IPS-15b (cell line): Measurements from ENCODE around the gene CELF2.
A peak's percentile ranks its signal among the peaks of the same experiment; 100 is the strongest.

Source experiments
- H3K27me3 ChIP-seq: one replicate; pipeline ENCODE4 v1.6.1; 2013; ENCODE audit warnings: low read length; ENCODE audit not compliant: control insufficient read depth, insufficient read depth
- H3K36me3 ChIP-seq: one replicate; pipeline ENCODE4 v1.6.1; 2013; ENCODE audit warnings: low read length; ENCODE audit not compliant: control insufficient read depth, insufficient read depth
- H3K4me1 ChIP-seq: one replicate; pipeline ENCODE4 v1.6.1; 2013; ENCODE audit warnings: mild to moderate bottlenecking, low read length; ENCODE audit not compliant: control insufficient read depth, insufficient read depth
- H3K4me3 ChIP-seq: one replicate; pipeline ENCODE4 v1.5.1; 2013; ENCODE audit warnings: low read depth, low read length
- H3K9ac ChIP-seq: one replicate; pipeline ENCODE4 v1.6.1; 2013; ENCODE audit warnings: low read depth, mild to moderate bottlenecking, low read length
- H3K9me3 ChIP-seq: one replicate; pipeline ENCODE4 v1.6.1; 2013; ENCODE audit warnings: mild to moderate bottlenecking, low read length; ENCODE audit not compliant: control insufficient read depth, insufficient read depth

The CELF2 gene

DNA sequence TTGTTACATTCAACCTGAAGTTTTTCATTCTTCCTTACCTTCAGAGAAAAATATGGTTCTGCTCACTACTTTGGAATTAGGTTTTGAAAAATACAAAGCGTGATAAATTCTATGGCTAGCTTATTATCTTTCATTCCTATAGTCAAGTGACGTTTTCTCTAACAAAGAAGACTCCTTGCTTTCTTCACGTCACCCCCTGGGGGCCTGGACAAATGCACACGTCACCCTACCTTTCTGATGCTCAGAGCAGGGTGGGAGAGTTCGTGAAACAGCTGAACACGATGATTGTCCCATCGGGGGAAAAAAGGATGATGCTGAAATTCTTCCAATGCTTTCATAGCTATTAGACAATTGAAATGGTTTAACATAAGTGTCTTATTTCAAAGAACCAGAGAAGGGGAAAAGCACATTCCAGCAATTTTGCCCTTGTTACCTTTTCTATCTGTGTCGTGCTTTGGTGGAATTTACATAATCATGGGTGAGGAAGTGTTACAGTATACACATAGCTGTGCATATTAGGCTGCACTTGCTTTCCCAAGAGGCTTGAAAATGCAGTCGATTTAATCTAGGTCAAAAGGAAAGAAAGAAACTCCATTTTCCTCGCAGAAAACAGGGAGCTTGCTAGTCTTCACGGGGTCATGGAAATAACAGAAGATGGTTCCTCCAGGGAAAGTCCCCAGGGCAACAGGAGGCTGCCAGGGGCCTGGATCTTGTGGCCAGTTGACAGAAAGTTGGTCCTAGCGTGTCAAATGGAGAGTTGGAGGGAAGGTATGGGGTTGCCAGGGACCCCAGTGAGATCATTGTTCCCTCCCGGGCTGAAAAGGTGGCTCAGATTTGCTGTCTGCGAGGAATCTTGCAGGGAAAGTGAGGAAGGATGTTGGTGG lies 189.2 kb downstream of the CELF2 start:
- Histone ChIP-seq H3K4me1 (peaks cover 19% of the 10 kb centered on the region), H3K9me3 (no peaks in the 10 kb centered on the region), H3K4me3 (no peak overlapping the region), H3K27me3 (no peaks in the 10 kb centered on the region), H3K36me3 (no peaks in the 10 kb centered on the region), H3K9ac (no peak overlapping the region)

DNA sequence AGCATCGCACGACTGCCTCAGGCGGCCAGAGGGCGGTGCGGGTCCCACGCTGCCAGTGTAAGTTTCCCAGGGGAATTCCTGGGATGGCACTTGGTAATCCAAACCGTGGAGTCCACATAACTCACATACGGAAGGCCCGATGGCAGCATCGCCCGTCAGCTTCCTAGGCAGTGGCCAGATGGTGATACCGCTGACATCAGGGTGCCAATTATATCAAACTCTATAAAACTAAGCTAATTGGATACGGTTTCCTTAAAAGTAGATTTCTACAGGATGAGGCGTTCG lies 189.8 kb downstream of the CELF2 start:
- H3K36me3 ChIP-seq = no peaks in the 10 kb centered on the region
- no peak overlapping the region for H3K9ac ChIP-seq
- H3K4me3 ChIP-seq = no peak overlapping the region
- no peaks in the 10 kb centered on the region for H3K9me3 ChIP-seq
- H3K4me1 ChIP-seq = peaks cover 19% of the 10 kb centered on the region
- H3K27me3 ChIP-seq = no peaks in the 10 kb centered on the region

DNA sequence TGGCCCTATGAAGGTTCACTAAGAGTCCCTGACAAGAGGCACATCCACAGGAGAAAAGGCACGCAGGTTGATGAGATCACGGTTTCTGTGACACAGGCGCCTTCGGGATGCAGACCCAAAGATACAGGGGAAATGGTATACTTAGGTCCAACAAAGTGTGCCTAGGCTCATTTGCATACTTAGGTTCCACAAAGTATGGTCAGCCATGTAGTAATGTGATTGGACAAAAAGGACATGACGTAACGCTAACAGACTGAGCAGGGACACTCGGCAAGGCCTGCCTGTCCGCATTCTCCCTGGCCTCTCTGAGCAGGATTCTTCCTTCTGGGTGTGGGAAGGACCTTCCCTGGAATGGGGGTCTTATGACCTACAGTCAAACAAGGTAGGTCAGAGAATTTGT lies 190.6 kb downstream of the CELF2 start:
- H3K4me3 ChIP-seq = no peak overlapping the region
- peaks cover 19% of the 10 kb centered on the region for H3K4me1 ChIP-seq
- no peak overlapping the region for H3K9ac ChIP-seq
- H3K9me3 ChIP-seq = no peaks in the 10 kb centered on the region
- no peaks in the 10 kb centered on the region for H3K36me3 ChIP-seq
- no peaks in the 10 kb centered on the region for H3K27me3 ChIP-seq

DNA sequence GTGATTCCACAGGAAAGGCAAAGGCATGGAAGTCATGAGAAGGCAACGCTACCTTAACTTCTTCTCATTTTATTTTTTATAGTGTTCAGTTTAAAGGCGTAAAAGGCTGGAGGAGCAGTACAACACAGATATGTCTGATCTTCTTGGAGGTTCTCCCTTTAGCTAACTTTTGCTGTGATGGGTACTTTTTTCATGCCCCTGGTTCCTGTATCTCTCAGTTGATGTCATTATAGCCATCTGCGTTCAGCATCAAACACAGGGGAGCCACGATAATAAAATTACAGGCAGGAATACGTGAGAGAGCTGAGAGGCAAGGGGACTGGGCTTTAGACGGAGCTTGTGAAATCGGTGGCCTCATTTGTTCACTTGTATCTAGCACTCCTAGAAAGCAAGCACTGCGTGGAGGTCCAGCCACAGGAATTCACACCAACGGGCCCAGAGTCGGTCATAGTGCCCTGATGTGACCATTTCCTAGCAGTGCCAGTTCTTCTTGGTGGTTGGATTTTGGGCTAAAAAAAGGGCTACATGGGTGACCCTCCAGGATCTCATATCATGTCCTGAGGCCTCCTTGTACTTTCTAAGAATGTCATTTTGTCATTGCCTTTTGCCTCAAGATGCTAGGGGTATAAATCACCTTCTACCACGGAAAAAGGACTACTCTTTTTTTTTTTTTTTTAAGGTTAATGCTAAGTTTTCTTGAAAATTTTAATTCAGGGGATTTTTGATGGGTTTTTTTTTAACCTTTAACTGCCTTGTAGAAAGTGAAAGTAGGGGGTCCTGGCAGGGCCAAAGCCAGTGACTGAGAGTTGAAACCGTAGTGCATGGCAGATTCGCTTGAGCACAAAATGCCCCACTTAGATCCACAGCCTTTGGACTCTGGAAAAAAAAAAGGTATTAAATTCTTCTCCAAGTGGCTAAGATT lies 191.5 kb downstream of the CELF2 start:
- Histone ChIP-seq H3K4me3 (no peak overlapping the region), H3K9ac (no peak overlapping the region), H3K36me3 (no peaks in the 10 kb centered on the region), H3K4me1 (peaks cover 19% of the 10 kb centered on the region), H3K27me3 (no peaks in the 10 kb centered on the region), H3K9me3 (no peaks in the 10 kb centered on the region)

DNA sequence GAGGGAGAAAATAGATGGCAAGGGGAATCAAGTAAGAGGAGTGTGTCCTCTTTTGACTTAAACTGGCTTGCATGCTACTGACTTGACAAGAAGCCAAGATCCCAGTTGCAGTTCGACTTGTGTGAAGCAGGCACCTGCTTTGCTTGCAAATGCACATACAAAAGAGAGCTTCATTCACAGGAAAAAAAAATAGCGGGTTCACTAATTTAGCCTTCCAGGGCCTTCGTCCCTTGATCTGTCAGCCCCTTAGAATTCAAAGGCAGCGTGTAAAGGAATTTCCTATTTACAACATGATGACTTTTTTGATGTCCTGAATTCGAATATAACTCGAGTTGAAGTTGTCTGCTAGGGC lies 192.1 kb downstream of the CELF2 start:
- Histone ChIP-seq H3K27me3 (no peaks in the 10 kb centered on the region), H3K36me3 (no peaks in the 10 kb centered on the region), H3K4me1 (peaks cover 15% of the 10 kb centered on the region), H3K9me3 (no peaks in the 10 kb centered on the region), H3K9ac (no peak overlapping the region), H3K4me3 (no peak overlapping the region)

DNA sequence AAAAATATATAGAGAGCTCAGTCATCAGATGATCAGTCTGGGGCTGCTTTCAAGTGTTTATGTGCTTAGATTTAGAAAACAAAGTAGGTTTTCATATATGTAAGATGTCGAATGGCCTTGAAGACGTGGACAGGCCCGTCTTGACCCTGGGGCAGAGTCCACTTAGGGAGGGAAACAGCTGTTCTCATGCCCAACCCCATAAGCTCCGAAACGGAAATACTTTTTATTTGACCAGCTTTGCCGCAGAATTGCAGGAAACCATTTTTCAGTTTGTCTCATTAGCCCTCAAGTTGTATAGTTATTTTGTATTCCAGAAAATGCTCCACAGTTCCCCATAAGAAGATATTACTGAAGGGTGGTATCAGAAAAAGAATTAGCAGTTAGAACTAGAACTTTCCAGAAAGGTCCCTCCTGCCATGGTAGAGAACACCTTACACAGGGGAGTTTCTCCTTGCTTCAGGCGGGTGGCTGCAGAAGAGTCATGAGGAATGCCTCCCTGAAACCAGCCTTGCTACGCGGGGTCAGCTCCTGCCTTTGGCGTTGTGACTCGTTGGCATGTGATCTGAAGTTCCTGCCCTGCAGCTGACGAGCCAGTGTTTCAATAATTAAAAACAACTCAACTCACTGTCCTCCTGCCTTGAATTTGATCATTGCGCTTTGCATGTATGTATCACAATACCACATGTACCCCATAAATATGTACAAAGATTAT lies 192.7 kb downstream of the CELF2 start:
- Histone ChIP-seq H3K9me3 (no peaks in the 10 kb centered on the region), H3K9ac (no peak overlapping the region), H3K36me3 (no peaks in the 10 kb centered on the region), H3K4me1 (peaks cover 10% of the 10 kb centered on the region), H3K4me3 (no peak overlapping the region), H3K27me3 (no peaks in the 10 kb centered on the region)

DNA sequence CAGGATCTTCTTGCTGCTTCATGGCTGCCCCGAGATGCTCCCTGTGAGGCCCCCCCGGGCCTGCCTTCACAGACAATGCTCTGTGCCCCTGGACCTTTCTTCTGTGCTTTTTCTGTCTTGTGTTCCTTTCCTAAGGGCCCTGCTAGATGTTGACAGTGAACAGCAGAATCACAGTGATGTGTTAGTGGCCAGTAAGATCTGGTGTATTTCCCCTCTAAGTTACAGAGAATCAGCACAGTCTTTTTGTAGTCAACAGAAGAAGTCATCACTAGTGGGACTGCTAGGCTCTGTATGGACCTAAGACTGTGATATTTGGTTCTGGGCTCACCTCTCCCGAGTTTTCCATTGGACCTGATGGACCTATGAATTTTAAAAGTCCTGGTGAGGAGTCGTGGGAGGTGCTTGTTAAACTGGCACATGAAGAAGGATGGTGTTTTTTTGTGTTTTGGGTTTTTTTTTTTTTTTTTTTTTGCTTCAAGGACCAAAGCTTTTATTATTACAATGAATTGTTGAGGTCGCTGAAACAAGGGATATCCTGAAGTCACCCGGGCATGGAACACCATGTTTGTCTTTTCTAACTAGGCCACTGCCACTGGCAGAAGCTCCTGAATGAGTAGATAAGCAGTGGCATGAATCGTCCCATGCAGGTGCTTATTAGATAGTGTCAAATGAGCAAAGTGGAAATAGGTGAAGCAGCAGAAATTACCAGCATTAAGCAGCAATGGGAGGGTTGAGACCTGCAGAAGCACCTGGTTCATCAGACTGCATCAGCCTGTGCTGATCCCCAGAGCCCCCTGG lies 194.8 kb downstream of the CELF2 start:
- H3K4me1 ChIP-seq = peaks cover 3% of the 10 kb centered on the region
- no peak overlapping the region for H3K9ac ChIP-seq
- no peak overlapping the region for H3K4me3 ChIP-seq
- H3K36me3 ChIP-seq = no peaks in the 10 kb centered on the region
- H3K9me3 ChIP-seq = no peaks in the 10 kb centered on the region
- no peaks in the 10 kb centered on the region for H3K27me3 ChIP-seq

DNA sequence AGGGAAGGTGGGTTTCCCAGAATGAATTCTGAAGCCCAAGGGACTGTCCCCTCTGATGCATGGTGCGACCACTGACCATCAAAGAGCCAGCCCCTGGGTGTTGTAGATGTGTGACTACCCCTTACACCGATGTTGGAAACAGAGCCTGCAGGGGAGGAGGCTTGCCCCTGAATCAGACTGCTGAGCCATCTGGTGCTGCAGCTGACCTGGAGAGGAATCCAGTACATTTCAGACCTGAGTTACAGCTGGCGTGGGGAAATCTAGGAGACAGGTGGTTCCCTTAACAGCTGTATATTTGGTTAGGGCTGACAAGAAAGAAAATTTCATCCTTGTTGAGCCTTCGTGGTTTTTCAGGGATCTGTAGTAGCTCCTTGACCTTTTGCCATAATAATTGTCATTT lies 195.5 kb downstream of the CELF2 start:
- H3K4me1 ChIP-seq = peaks cover 3% of the 10 kb centered on the region
- peak overlapping the region; percentile 16 for H3K9ac ChIP-seq
- H3K4me3 ChIP-seq = no peak overlapping the region
- H3K36me3 ChIP-seq = no peaks in the 10 kb centered on the region
- H3K9me3 ChIP-seq = no peaks in the 10 kb centered on the region
- no peaks in the 10 kb centered on the region for H3K27me3 ChIP-seq

DNA sequence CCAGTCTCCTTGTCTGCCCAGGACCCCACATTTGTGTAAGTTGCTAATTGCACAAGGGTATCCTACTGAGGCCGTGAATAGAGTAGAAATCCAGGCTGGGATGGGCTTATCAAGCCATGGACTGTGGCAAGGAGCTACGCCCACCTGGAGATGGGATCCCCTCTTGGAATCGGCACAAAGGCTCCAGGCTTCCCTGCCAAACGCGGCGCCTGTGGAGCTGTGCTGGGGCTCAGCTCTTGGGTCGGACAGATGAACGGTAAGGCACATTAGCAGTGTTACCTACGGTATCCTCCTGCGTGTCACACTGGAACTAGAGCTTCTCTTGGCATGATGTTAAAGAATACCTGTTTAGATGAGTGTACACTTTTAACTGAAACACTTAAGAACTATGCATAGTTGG lies 196.7 kb downstream of the CELF2 start:
- Histone ChIP-seq H3K4me3 (no peak overlapping the region), H3K4me1 (peaks cover 3% of the 10 kb centered on the region), H3K36me3 (no peaks in the 10 kb centered on the region), H3K27me3 (no peaks in the 10 kb centered on the region), H3K9ac (no peak overlapping the region), H3K9me3 (no peaks in the 10 kb centered on the region)

DNA sequence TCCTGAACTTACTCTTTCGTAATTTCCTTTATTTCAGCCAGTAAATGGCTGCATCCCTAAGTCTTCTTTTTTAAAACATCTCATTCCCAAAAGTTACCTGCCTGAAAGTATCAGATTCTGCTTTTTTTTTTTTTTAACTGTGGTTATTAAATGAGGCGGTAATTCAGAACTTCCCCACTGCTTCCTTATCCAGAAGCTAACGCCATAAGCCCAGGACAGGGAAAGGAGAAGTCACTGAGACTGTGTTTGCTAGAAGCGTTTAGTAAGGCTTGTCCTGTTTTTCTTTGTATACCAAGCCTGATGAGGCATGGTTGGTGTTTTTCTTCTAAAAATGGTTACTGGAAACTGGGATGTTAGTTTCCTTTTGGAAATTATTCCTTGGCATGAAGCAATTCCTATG lies 197.8 kb downstream of the CELF2 start:
- no peak overlapping the region for H3K4me3 ChIP-seq
- H3K4me1 ChIP-seq = no peaks in the 10 kb centered on the region
- no peaks in the 10 kb centered on the region for H3K36me3 ChIP-seq
- H3K9ac ChIP-seq = no peak overlapping the region
- no peaks in the 10 kb centered on the region for H3K27me3 ChIP-seq
- H3K9me3 ChIP-seq = no peaks in the 10 kb centered on the region

DNA sequence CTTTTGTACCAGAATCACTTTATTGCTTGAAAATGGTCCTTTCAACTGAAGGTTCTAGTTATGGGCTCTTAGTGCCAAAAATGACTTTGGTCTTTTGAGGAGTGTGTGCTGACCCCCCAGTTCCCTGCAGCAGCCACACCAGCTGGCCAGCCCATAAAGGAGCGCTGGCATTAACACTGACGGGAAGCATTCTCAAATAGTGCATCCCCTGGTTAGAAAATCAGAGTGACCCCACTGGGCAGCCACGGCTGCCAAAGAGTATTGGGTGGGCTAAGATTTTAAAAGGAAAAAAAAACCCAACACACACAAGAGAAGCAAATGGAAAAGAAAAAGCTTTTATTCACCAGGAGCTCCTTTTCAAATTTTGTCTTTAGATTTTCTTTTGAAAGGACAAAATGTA lies 199.8 kb downstream of the CELF2 start:
- Histone ChIP-seq H3K4me1 (no peaks in the 10 kb centered on the region), H3K36me3 (no peaks in the 10 kb centered on the region), H3K9ac (no peak overlapping the region), H3K27me3 (no peaks in the 10 kb centered on the region), H3K9me3 (no peaks in the 10 kb centered on the region), H3K4me3 (no peak overlapping the region)
